Raji (cell line): ENCODE results near the gene WDPCP.

Experiments
- POLR2A ChIP-seq: IDR thresholded peaks from 2 replicates; pipeline ENCODE4 v1.6.1; 2011; ENCODE audit warnings: low read depth, low read length, control low read depth; ENCODE audit not compliant: insufficient read depth

The WDPCP gene

GRCh38 chr2:63364866-63365265 lies 223.4 kb downstream of the WDPCP start:
- TF ChIP-seq POLR2A, result no peak

DNA sequence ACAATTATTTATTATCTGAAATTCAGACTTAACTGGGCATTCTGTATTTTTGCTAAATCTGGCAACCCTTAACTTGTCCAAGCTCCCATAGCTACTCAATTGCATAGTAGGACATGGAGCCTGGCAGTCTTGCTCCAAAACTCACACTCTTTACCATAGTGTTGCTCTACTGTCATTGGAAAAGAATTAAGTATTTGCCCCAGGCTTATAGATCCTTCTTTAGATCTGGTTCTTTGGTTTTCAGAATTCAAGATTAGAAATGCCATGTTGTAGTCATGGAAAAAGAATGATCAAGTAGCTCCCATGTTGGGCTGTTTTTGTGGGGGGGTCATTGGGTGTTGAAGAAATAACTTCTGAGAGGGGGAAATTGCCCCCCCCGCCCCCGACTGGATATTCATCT lies 240.9 kb downstream of the WDPCP start:
- TF ChIP-seq POLR2A, result no peak

DNA sequence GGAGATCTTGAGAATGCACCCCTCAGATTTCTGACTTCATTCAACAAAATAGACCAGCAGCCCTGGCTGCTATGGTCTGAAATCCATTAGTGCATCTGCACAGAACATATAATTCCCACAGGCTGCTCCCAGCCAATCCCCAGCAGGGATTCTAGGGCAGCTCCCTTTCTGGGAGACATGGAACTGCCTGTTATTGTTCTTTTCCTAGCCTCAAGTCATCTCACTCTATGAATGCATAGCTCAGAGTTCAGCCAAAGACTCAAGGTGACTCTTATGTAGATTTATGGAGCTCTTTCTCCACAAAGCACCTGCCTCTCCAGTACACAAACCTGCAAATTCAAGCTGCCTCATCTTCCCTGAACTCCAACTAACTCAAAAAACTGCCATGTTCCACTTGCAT lies 241.9 kb downstream of the WDPCP start:
- no peak for TF ChIP-seq POLR2A

- no peak for TF ChIP-seq POLR2A
These were observed 243.0 kb downstream of the WDPCP start for GRCh38 chr2:63345285-63345633.

DNA sequence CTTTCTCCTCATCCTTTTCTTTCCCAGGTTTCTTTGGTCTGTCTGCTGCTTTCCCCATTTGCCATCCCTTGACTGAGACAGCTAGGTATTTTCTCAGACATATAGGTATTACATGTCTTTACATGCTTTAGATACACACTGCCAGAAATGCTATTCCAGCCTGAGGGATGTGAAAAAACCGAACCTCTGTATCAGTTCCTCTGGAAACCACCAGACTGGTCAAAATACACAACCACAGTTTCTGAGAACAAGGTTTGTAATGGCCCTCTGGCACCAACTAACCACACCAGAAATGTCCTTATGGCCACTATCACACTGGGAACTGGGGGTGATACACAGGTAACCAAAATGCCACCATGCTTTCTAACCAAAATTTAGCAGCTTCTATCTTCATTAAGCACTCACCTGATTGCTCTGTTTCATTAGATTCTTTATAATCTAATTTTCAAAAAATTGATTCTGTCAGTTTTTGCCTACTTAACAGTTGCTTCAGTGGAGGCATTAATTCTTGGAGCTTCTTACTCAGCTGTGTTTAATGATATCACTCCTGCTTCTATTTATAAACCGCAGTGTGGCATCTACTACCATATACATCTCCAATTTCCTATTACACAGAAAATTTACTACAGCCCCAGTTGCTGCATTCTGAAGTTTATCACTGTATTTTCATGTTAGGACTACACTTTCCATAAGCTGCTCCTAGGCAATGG lies 243.5 kb downstream of the WDPCP start:
- no peak for TF ChIP-seq POLR2A

- TF ChIP-seq POLR2A, result no peak
These were observed 244.7 kb downstream of the WDPCP start for GRCh38 chr2:63343397-63344109.

GRCh38 chr2:63340443-63340842 lies 247.8 kb downstream of the WDPCP start:
- no peak for TF ChIP-seq POLR2A

DNA sequence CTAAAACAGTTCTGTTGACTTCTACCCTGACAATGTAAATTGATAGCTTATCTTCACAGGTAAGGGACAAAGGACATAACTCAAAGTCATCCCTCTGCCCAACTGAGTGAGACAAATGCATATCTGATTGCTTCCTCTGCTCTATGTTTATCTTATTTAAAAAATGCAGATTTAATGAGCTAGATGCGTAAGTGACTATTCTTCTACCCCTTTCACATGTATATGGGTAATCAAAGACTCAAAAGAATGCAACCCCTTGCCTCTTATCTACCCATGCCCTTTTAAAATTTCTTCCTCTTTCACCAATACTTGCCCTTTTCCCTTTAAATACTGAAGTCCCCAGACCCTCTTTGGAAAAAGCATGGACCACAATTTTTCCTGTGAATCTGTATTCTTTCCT lies 253.4 kb downstream of the WDPCP start:
- no peak for TF ChIP-seq POLR2A

GRCh38 chr2:63326473-63326872 lies 261.8 kb downstream of the WDPCP start:
- no peak for TF ChIP-seq POLR2A

GRCh38 chr2:63320669-63321068 lies 267.6 kb downstream of the WDPCP start:
- TF ChIP-seq POLR2A, result no peak

GRCh38 chr2:63310614-63311013 lies 277.7 kb downstream of the WDPCP start:
- no peak for TF ChIP-seq POLR2A

- no peak for TF ChIP-seq POLR2A
These were observed 286.8 kb downstream of the WDPCP start for GRCh38 chr2:63301481-63301880.

DNA sequence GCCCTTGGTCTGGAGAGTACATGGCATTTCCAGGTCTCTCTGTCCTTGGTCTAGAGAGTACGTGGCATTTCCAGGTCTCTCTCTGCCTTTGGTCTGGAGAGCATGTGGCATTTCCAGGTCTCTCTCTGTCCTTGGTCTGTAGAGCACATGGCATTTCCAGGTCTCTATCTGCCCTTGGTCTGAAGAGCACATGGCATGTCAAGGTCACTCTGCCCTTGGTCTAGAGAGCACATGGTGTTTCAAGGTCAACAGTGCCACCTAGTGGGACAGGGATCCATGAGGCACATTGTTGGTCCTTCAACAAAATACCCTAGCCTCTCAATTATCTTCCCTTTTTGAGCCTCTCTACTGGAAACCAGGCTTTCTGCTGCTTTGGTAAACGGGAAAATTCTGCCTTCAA lies 287.4 kb downstream of the WDPCP start:
- no peak for TF ChIP-seq POLR2A

DNA sequence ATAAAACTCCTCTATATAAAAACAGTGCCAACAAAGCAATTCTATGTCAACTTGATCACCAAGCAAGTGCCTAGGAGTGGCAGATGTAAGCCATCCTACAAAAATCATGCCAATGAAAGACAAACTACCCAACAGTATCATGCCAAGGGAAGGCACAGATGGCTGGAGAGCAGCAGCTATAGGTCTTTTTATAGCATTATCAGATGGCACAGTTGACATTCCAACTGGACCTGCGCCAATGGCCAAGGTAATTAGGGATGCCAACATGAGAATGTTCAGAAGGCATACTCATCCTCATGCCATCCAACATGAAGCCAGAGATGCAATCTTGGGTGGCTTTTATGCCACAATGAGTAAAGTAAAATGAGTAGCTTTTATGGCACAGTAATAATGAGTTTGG lies 300.3 kb downstream of the WDPCP start:
- no peak for TF ChIP-seq POLR2A

- no peak for TF ChIP-seq POLR2A
These were observed 305.0 kb downstream of the WDPCP start for GRCh38 chr2:63283273-63283672.

GRCh38 chr2:63272560-63272959 lies 315.7 kb downstream of the WDPCP start:
- no peak for TF ChIP-seq POLR2A

- TF ChIP-seq POLR2A, result no peak
These were observed 317.6 kb downstream of the WDPCP start for GRCh38 chr2:63270717-63271116.
